HG03196 (cell line): ENCODE measurements around the gene VEGFC.

Experiments
- ATAC-seq: cut with Tn5 transposase; IDR thresholded peaks from one replicate; pipeline ENCODE4 v1.9.1; 2021; ENCODE audit not compliant: unreplicated experiment

Gene VEGFC

DNA sequence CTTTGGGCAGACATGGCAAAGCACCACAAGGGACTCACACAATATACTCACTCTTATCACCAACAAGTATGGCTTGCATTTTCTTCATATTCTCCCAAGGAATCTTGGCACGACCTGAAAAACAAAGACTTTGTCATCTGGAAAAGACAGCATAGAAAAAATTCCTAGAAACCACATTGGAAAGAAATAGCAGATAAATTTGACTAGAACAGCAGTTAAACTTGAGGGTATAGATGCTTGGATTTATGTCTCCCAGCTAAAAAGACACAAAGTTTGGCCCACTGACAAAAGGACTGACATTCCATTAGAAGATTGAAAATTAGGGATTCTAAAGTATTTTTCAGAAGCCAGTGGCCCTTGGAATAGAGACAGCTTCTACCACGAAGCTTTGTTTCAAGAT lies 6.9 kb upstream of the VEGFC start:
- ATAC-seq = no peak

DNA sequence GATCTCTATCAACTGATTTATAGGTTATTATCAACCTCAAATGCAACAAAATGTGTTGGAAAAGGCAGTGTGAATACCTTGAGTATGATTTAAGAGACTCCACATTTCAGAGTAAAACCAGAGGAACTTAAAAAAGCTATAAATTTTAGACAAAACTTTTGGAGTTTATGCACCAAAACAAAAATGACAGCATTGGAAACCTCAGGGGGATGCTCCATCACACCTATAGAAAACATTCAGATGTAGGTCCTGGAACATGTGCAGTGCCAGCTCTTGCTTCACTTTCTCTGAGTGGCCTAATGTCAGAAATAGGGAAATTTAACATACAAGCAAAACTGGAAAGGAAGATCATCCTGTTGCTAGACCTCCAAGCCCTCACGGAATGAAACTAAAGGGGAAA lies 5.8 kb upstream of the VEGFC start:
- no peak for ATAC-seq

- no peak for ATAC-seq
Observed at GRCh38 chr4:176795441-176795840, 2.7 kb upstream of the VEGFC start.

- ATAC-seq = no peak
Observed at GRCh38 chr4:176794651-176795050, 1.9 kb upstream of the VEGFC start.

DNA sequence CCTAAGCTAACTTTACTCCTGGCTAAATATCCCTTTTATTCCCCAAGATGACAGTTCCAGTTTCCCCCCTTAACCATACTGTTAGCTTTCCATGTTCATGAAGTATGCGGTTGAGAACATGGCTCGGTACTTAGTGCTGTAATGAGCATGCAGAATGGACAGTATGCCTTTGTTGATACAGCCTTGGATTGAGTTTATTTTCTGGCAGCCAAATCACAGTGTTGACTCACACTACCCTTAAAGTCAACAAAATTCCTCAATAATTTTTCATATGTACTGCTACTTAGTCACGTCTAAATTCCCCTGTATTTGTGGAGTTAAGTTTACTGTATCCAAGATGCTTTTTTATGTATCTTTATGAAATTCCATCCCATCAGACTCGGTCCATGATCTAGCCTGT lies 1.4 kb upstream of the VEGFC start:
- ATAC-seq = no peak

DNA sequence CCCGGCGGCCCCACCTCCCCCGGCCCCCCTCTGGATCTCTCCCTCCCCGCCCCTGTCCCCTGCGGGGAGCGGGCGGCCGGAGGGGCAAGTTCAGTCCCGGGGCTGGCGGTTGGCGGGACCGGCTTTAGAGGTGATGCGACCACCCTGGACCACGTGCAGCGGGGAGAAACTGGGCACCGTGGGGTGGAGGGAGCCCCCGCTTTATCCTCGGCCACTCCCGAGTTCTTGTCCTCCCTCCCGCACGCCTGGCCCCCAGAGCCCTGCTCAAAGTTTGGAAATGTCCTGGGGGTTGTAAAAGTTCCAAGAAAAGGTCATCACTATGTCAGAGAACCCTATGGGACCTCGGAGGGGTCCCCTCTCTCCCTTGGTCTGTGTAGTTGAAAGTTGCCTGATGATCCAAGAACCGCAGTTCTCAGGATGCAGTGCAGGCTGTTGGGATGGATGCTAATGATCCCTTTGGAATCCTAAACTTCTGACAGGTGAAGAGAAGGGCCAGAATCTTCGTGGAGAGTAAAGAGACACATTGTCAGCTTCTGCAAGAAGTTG lies 411 bp upstream of the VEGFC start:
- ATAC-seq = peak; percentile 3

GRCh38 chr4:176791591-176792325 lies 964 bp downstream of the VEGFC start:
- no peak for ATAC-seq

GRCh38 chr4:176790398-176790797 lies 2.3 kb downstream of the VEGFC start:
- no peak for ATAC-seq

DNA sequence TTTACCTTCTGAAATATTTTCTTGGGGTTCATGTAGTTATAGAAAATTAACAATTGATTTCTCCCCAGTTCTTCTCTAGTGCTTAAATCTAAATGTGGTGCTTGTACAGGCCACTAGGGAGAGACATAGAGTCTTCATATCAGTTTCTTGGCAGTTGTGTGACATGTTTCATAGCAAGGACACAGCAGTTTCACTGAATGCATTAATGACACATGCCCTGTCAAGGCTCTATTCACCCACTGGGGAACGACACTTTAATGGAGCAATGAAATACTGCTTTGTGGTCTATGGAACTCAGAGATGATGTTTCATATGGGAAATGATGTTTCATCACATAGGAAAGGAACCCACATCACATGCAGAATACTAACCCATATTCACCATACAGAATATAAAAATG lies 2.8 kb downstream of the VEGFC start:
- ATAC-seq = peak; percentile 68

- ATAC-seq = no peak
Observed at GRCh38 chr4:176788971-176789370, 3.8 kb downstream of the VEGFC start.

GRCh38 chr4:176788248-176788647 lies 4.5 kb downstream of the VEGFC start:
- no peak for ATAC-seq

- no peak for ATAC-seq
Observed at GRCh38 chr4:176784816-176785215, 7.9 kb downstream of the VEGFC start.

GRCh38 chr4:176782794-176783193 lies 9.9 kb downstream of the VEGFC start:
- no peak for ATAC-seq

DNA sequence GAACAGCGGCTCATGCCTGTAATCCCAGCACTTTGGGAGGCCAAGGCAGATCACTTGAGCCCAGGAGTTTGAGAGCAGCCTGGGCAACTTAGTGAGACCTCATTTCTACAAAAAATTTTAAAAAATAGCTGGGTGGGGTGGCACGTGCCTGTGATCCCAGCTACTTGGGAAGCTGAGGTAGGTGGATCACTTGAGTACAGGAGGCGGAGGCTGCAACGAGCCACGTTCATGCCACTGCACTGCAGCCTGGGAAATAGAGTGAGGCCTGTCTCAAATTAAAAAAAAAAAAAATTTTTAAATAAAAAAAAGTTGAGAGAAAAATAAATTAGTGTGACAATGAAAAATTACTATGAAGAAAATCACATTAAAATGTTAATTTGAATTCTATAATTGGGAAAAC lies 10.5 kb downstream of the VEGFC start:
- no peak for ATAC-seq

DNA sequence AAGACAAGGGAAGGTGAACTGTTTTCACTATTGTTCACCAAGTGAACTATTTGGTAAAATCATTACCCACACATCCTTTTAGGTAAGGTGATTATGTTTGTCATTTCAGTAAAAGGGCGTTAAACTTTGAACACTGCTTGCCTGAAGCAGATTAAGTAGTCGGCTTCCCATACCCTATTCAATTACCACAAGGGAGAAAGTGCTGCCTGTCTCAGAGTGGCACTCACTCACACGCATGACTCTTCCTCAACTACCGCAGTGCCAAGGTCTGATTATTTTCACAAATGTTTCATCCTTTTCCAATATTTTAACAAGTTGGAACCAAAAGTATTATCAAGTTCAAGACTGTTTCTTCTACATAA lies 11.0 kb downstream of the VEGFC start:
- no peak for ATAC-seq

- no peak for ATAC-seq
Observed at GRCh38 chr4:176780995-176781738, 11.6 kb downstream of the VEGFC start.

GRCh38 chr4:176779421-176779820 lies 13.3 kb downstream of the VEGFC start:
- ATAC-seq = no peak

DNA sequence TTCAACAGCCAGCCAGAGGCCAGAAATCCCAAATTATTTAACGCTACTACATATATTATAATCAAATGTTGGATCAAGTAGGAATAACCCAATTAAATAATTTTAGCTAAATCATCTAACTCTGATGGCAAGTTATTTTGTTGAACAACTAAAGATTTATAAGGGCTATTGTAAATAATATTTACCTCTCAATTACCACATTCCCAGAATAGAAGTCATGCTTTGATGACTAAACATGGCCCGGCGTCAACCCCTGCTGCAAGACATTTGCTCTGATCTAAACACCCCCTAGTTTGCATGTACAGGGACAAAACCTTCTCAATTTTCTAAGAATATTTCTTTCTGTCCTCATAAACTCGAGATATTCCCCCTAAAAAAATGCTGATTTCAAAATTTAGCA lies 14.2 kb downstream of the VEGFC start:
- ATAC-seq = no peak

- no peak for ATAC-seq
Observed at GRCh38 chr4:176778063-176778462, 14.7 kb downstream of the VEGFC start.

DNA sequence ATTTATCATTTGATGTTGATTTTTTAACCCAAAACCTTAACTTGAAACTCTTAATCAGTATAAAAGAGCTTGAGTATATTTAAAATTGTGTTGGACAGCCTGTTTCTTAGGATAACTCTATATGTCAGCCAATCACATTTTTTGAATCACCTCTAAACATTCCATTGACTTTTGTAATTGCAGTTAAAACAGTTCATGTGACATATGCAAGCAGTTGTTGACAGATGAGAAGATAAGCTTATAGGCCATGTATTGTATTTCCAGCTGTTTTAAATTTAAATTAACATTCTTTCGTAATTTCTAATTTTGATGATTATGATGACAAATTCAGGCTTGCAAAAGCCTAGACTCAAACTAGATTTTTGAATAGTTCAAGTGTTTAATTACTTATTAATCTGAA lies 17.4 kb downstream of the VEGFC start:
- ATAC-seq = no peak

- ATAC-seq = no peak
Observed at GRCh38 chr4:176774852-176775251, 17.9 kb downstream of the VEGFC start.

GRCh38 chr4:176769514-176769913 lies 23.2 kb downstream of the VEGFC start:
- no peak for ATAC-seq
